ENCODE data around the gene ZMYND8. TPM values are rescaled to one million over a fixed set of nuclear protein-coding genes. Genes with fewer than 3 reads are reported as not detected.

Gene ZMYND8
- total RNA-seq, 4 donors from 2014 or later: 41.6 to 79.4 (median 60.7) TPM

DNA sequence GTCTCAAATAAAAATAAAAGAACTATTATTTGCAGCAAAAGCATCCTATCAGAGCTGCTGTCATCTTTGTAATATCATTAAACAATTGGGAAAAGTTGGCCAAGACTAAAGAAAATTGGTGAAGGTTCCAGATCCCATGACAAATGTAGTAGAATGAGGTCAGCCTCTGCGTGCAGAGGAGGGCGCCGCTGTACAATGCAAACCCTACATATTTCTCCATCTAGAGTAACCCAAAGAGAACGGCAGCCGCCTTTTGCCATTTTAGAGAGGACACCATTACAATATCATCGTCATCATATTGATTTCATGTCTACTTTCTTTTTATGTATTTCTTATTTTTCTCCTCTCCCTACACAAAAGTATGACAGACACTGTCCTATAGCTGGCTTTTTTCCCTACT lies 59.5 kb downstream of the ZMYND8 start:
- Histone ChIP-seq H3K36me3 (peaks cover 0 to 47% (median 15%) of the 10 kb centered on the region in 4 donors), H3K27me3 (no peaks in the 10 kb centered on the region), H3K4me3 (no peak overlapping the region), H3K4me1 (no peaks in the 10 kb centered on the region), H3K27ac (no peak overlapping the region), H3K9me3 (no peaks in the 10 kb centered on the region)
- intact Hi-C loops (cut with DNase I; ENCODE audit: low total_unique reads) (loop anchor here (10.0 kb wide), 1 partner anchor 622 kb away; no protein-coding TSS in a partner anchor), in situ Hi-C loops (cut with MboI; ENCODE audit: low pct_ligation_motif_present in 1 of 4, low pct_unique_long_range_greater_than_20kb in 1 of 4, low sequenced_read_pairs in 3 of 4) (loop anchor here in 1 of 4 donors (25.0 kb wide), 1 partner anchor 315 kb away; no protein-coding TSS in a partner anchor)
- no peak for DNase-seq
- TF ChIP-seq POLR2A (IDR thresholded peaks at IDR 0.05) (no peak), CTCF (IDR thresholded peaks at IDR 0.05) (peak in 1 of 5 experiments; percentile 20)
- 60 to 89% methylated on average over 2 to 6 of the region's 6 CpGs for WGBS, 2 donors (ENCODE audit: low coverage in 1 of 2)

DNA sequence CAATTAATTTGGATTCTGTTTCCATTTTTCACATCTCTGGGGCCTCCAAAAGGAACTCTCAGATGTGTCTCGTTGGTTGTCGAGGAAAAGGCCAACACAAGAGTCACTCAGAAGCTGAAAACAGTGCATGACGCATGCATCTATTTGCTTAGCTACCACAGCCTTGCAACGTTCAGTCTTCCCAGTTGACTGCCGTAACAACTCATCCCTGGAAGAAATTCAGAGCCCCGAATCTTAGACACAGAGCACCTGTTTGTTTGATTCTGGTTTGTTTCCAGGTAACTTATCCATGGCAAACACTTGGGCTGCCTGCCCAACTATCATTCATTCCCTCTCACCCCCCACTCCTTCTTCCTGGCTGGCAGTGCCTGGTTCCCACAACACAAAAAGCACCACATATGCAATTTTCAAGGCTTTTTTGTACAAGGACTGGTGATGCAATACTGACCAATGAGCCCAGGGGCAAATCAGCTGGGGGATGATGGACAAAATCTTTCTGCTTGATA lies 60.5 kb downstream of the ZMYND8 start:
- intact Hi-C loops (cut with DNase I; ENCODE audit: low total_unique reads): loop anchor here (10.0 kb wide), 1 partner anchor 621 kb away; no protein-coding TSS in a partner anchor
- in situ Hi-C loops (cut with MboI; ENCODE audit: low pct_ligation_motif_present in 1 of 4, low pct_unique_long_range_greater_than_20kb in 1 of 4, low sequenced_read_pairs in 3 of 4): loop anchor here in 1 of 4 donors (25.0 kb wide), 1 partner anchor 316 kb away; no protein-coding TSS in a partner anchor
- Histone ChIP-seq H3K36me3 (peaks cover 0 to 56% (median 16%) of the 10 kb centered on the region in 4 donors), H3K27ac (no peak overlapping the region), H3K27me3 (no peaks in the 10 kb centered on the region), H3K4me3 (no peak overlapping the region), H3K9me3 (no peaks in the 10 kb centered on the region), H3K4me1 (no peaks in the 10 kb centered on the region)
- no peak for TF ChIP-seq POLR2AphosphoS5 (IDR thresholded peaks at IDR 0.05)
- TF ChIP-seq EP300 (IDR thresholded peaks at IDR 0.05; ENCODE audit: low read depth): no peak
- no peak for TF ChIP-seq POLR2A (IDR thresholded peaks at IDR 0.05)
- no peak for TF ChIP-seq CTCF (IDR thresholded peaks at IDR 0.05)
- WGBS, 2 donors (ENCODE audit: low coverage in 1 of 2): 84 to 100% methylated on average over 1 to 6 of the region's 6 CpGs
- no peak for DNase-seq

- H3K36me3 ChIP-seq: peaks cover 0 to 62% (median 19%) of the 10 kb centered on the region in 4 donors
Observed at GRCh38 chr20:47295129-47295813, 61.2 kb downstream of the ZMYND8 start.

More at GRCh38 chr20:47295129-47295813, 61.2 kb downstream of the ZMYND8 start:
- in situ Hi-C loops (cut with MboI; ENCODE audit: low pct_ligation_motif_present in 1 of 4, low pct_unique_long_range_greater_than_20kb in 1 of 4, low sequenced_read_pairs in 3 of 4): loop anchor here in 1 of 4 donors (25.0 kb wide), 1 partner anchor 317 kb away; no protein-coding TSS in a partner anchor
- Histone ChIP-seq H3K27ac (no peak overlapping the region), H3K27me3 (no peaks in the 10 kb centered on the region), H3K9me3 (no peaks in the 10 kb centered on the region), H3K4me3 (no peak overlapping the region), H3K4me1 (no peaks in the 10 kb centered on the region)
- TF ChIP-seq EP300 (IDR thresholded peaks at IDR 0.05; ENCODE audit: low read depth) (no peak), POLR2A (IDR thresholded peaks at IDR 0.05) (no peak), CTCF (IDR thresholded peaks at IDR 0.05) (no peak), POLR2AphosphoS5 (IDR thresholded peaks at IDR 0.05) (no peak)
- 90 to 94% methylated on average over 2 to 8 of the region's 8 CpGs for WGBS, 2 donors (ENCODE audit: low coverage in 1 of 2)
- DNase-seq: no peak
- intact Hi-C loops (cut with DNase I; ENCODE audit: low total_unique reads): loop anchor here (10.0 kb wide), 1 partner anchor 620 kb away; no protein-coding TSS in a partner anchor
